IPS-20b (cell line): Measurements from ENCODE around the gene FSTL1.

Source experiments
- H3K27ac ChIP-seq: one replicate; pipeline ENCODE4 v1.5.1; 2013; ENCODE audit warnings: low read length
- H3K27me3 ChIP-seq: 2 replicates; pipeline ENCODE4 v1.6.1; 2013; ENCODE audit warnings: mild to moderate bottlenecking, low read length, inconsistent platforms; ENCODE audit not compliant: insufficient read depth
- H3K36me3 ChIP-seq: 2 replicates; pipeline ENCODE4 v1.6.1; 2013; ENCODE audit warnings: low read depth, mild to moderate bottlenecking, inconsistent platforms, low read length, moderate library complexity; ENCODE audit not compliant: insufficient read depth
- H3K4me1 ChIP-seq: 2 replicates; pipeline ENCODE4 v1.6.1; 2013; ENCODE audit warnings: mild to moderate bottlenecking, control low read depth, inconsistent platforms, low read length, moderate library complexity; ENCODE audit not compliant: insufficient read depth
- H3K4me3 ChIP-seq: 2 replicates; pipeline ENCODE4 v1.5.1; 2013; ENCODE audit warnings: mild to moderate bottlenecking, low read length, inconsistent platforms
- H3K9ac ChIP-seq: 2 replicates; pipeline ENCODE4 v1.6.1; 2013; ENCODE audit warnings: low read depth, mild to moderate bottlenecking, inconsistent platforms, low read length, moderate library complexity
- H3K9me3 ChIP-seq: 2 replicates; pipeline ENCODE4 v1.6.1; 2013; ENCODE audit warnings: mild to moderate bottlenecking, low read depth, low read length, inconsistent platforms; ENCODE audit not compliant: insufficient read depth

The FSTL1 gene

GRCh38 chr3:120477781-120478180, 27.0 kb upstream of the FSTL1 start:
- H3K4me3 ChIP-seq = no peak overlapping the region
- H3K9me3 ChIP-seq = no peaks in the 10 kb centered on the region
- no peak overlapping the region for H3K27ac ChIP-seq
- no peaks in the 10 kb centered on the region for H3K36me3 ChIP-seq
- no peak overlapping the region for H3K9ac ChIP-seq
- H3K4me1 ChIP-seq = peaks cover 10% of the 10 kb centered on the region
- no peaks in the 10 kb centered on the region for H3K27me3 ChIP-seq

- Histone ChIP-seq H3K27me3 (no peaks in the 10 kb centered on the region), H3K36me3 (no peaks in the 10 kb centered on the region), H3K9me3 (peaks cover 6% of the 10 kb centered on the region; the same call in 1 of the 2 replicates), H3K4me1 (peaks cover 16% of the 10 kb centered on the region), H3K4me3 (no peak overlapping the region), H3K27ac (no peak overlapping the region), H3K9ac (no peak overlapping the region)
These were observed 25.1 kb upstream of the FSTL1 start for GRCh38 chr3:120475722-120476377.

- Histone ChIP-seq H3K4me3 (no peak overlapping the region), H3K27ac (no peak overlapping the region), H3K9ac (no peak overlapping the region), H3K9me3 (peaks cover 6% of the 10 kb centered on the region; the same call in 1 of the 2 replicates), H3K4me1 (peaks cover 27% of the 10 kb centered on the region), H3K27me3 (no peaks in the 10 kb centered on the region), H3K36me3 (no peaks in the 10 kb centered on the region)
These were observed 23.3 kb upstream of the FSTL1 start for GRCh38 chr3:120473896-120474675.

- Histone ChIP-seq H3K27ac (no peak overlapping the region), H3K9me3 (peaks cover 6% of the 10 kb centered on the region; the same call in 1 of the 2 replicates), H3K9ac (no peak overlapping the region), H3K4me3 (no peak overlapping the region), H3K27me3 (no peaks in the 10 kb centered on the region), H3K36me3 (no peaks in the 10 kb centered on the region), H3K4me1 (peaks cover 28% of the 10 kb centered on the region)
These were observed 22.6 kb upstream of the FSTL1 start for GRCh38 chr3:120473389-120473788.

- Histone ChIP-seq H3K36me3 (no peaks in the 10 kb centered on the region), H3K4me1 (peaks cover 28% of the 10 kb centered on the region), H3K9ac (no peak overlapping the region), H3K4me3 (no peak overlapping the region), H3K27ac (no peak overlapping the region), H3K27me3 (no peaks in the 10 kb centered on the region), H3K9me3 (peaks cover 6% of the 10 kb centered on the region; the same call in 1 of the 2 replicates)
These were observed 21.5 kb upstream of the FSTL1 start for GRCh38 chr3:120472121-120472844.

- no peaks in the 10 kb centered on the region for H3K36me3 ChIP-seq
- H3K9ac ChIP-seq = no peak overlapping the region
- H3K27ac ChIP-seq = no peak overlapping the region
- peaks cover 28% of the 10 kb centered on the region for H3K4me1 ChIP-seq
- H3K27me3 ChIP-seq = no peaks in the 10 kb centered on the region
- H3K9me3 ChIP-seq = peaks cover 6% of the 10 kb centered on the region; the same call in 1 of the 2 replicates
- H3K4me3 ChIP-seq = no peak overlapping the region
These were observed 20.9 kb upstream of the FSTL1 start for GRCh38 chr3:120471643-120472042.

- no peaks in the 10 kb centered on the region for H3K27me3 ChIP-seq
- no peak overlapping the region; the same call in 1 of the 2 replicates for H3K9ac ChIP-seq
These were observed 20.1 kb upstream of the FSTL1 start for GRCh38 chr3:120470870-120471269.

GRCh38 chr3:120469882-120470301, 19.1 kb upstream of the FSTL1 start:
- Histone ChIP-seq H3K9me3 (peaks cover 6% of the 10 kb centered on the region; the same call in 1 of the 2 replicates), H3K27me3 (no peaks in the 10 kb centered on the region), H3K4me3 (no peak overlapping the region), H3K4me1 (peaks cover 23% of the 10 kb centered on the region), H3K27ac (no peak overlapping the region), H3K9ac (no peak overlapping the region), H3K36me3 (no peaks in the 10 kb centered on the region)

More at GRCh38 chr3:120470870-120471269, 20.1 kb upstream of the FSTL1 start:
- Histone ChIP-seq H3K9me3 (peaks cover 6% of the 10 kb centered on the region; the same call in 1 of the 2 replicates), H3K4me3 (no peak overlapping the region), H3K27ac (peak overlapping the region; percentile 36), H3K36me3 (no peaks in the 10 kb centered on the region), H3K4me1 (peaks cover 28% of the 10 kb centered on the region)

- Histone ChIP-seq H3K9me3 (peaks cover 6% of the 10 kb centered on the region; the same call in 1 of the 2 replicates), H3K9ac (no peak overlapping the region), H3K4me3 (peak overlapping the region; percentile 28; the same call in 1 of the 2 replicates), H3K27ac (peak overlapping the region; percentile 15), H3K4me1 (peaks cover 21% of the 10 kb centered on the region), H3K27me3 (no peaks in the 10 kb centered on the region), H3K36me3 (no peaks in the 10 kb centered on the region)
These were observed 18.6 kb upstream of the FSTL1 start for GRCh38 chr3:120469440-120469839.

- no peak overlapping the region for H3K9ac ChIP-seq
- peak overlapping the region; percentile 15 for H3K27ac ChIP-seq
- no peaks in the 10 kb centered on the region for H3K27me3 ChIP-seq
- H3K9me3 ChIP-seq = peaks cover 6% of the 10 kb centered on the region; the same call in 1 of the 2 replicates
- H3K4me1 ChIP-seq = peaks cover 18% of the 10 kb centered on the region
- no peaks in the 10 kb centered on the region for H3K36me3 ChIP-seq
- H3K4me3 ChIP-seq = 0 out of 2 replicates have a peak overlapping the region, but pooled peaks have one; percentile 28
These were observed 18.0 kb upstream of the FSTL1 start for GRCh38 chr3:120468635-120469295.

GRCh38 chr3:120462409-120462959, 11.7 kb upstream of the FSTL1 start:
- Histone ChIP-seq H3K4me1 (peaks cover 12% of the 10 kb centered on the region), H3K9me3 (no peaks in the 10 kb centered on the region), H3K27ac (no peak overlapping the region), H3K9ac (no peak overlapping the region), H3K4me3 (no peak overlapping the region), H3K27me3 (no peaks in the 10 kb centered on the region), H3K36me3 (no peaks in the 10 kb centered on the region)
